ENCODE results near the gene SAG.

DNA sequence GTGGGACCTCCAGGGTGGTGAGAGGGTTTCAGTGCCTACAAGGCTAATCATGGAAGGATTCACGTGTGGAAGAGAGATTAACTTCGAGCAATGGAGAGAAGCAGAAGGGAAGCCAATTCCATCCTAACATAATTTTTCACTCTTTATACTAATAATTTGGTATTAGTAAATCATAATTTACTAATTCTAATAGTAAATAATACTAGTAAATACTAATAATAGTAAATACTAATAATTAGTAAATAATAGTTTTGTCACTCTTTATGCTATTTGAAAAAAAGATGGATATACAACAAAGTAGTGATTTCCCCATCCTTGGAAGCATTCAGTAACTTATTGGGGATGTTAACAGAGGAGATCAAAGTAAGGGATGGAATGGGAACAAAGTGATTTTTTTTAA is 6.4 kb upstream of the SAG start:
- no peak for TF ChIP-seq CTCF (IDR thresholded peaks at IDR 0.05)
- no peak for TF ChIP-seq POLR2A (IDR thresholded peaks at IDR 0.05)

Measured in testis (tissue), 2 donors.